MM.1S (cell line): ENCODE data around the gene SLC27A2.

Experiments used
- DNase-seq: peaks from one replicate; pipeline ENCODE4 v3.0.0-alpha.2; 2015
- H2AFZ ChIP-seq: fragments of 300-600 bp; sonication (generic); 2 replicates; pipeline ENCODE4 v1.6.0; 2016; ENCODE audit warnings: antibody characterized with exemption, low read length
- H3F3A ChIP-seq: fragments of 300-600 bp; sonication (generic); 2 replicates; pipeline ENCODE4 v1.6.1; 2016; ENCODE audit warnings: mild to moderate bottlenecking, antibody characterized with exemption, low read length, moderate library complexity, mixed read lengths; ENCODE audit not compliant: insufficient read depth
- H3K27ac ChIP-seq: fragments of 300-600 bp; sonication (generic); 2 replicates; pipeline ENCODE4 v1.5.1; 2016; ENCODE audit warnings: mild to moderate bottlenecking, low read length
- H3K27me3 ChIP-seq: fragments of 300-600 bp; sonication (generic); replicated peaks from 2 replicates; pipeline ENCODE4 v1.6.0; 2016; ENCODE audit warnings: low read length; ENCODE audit not compliant: insufficient read depth
- H3K36me3 ChIP-seq: fragments of 300-600 bp; sonication (generic); replicated peaks from 2 replicates; pipeline ENCODE4 v1.6.1; 2016; ENCODE audit warnings: mild to moderate bottlenecking, low read length, mixed read lengths; ENCODE audit not compliant: insufficient read depth
- H3K4me1 ChIP-seq: fragments of 300-600 bp; sonication (generic); 2 replicates; pipeline ENCODE4 v1.6.1; 2016; ENCODE audit warnings: low read length, mixed read lengths
- H3K4me2 ChIP-seq: fragments of 300-600 bp; sonication (generic); 2 replicates; pipeline ENCODE4 v1.6.0; 2016; ENCODE audit warnings: low read depth, low read length
- H3K4me3 ChIP-seq: fragments of 300-600 bp; sonication (generic); 2 replicates; pipeline ENCODE4 v1.5.1; 2016; ENCODE audit warnings: low read length, mixed read lengths
- H3K79me2 ChIP-seq: fragments of 300-600 bp; sonication (generic); 2 replicates; pipeline ENCODE4 v1.6.1; 2016; ENCODE audit warnings: mixed run types, low read length, mixed read lengths
- H3K9ac ChIP-seq: fragments of 300-600 bp; sonication (generic); 2 replicates; pipeline ENCODE4 v1.6.1; 2016; ENCODE audit warnings: low read length, mixed read lengths
- H3K9me2 ChIP-seq: fragments of 300-600 bp; sonication (generic); replicated peaks from 2 replicates; pipeline ENCODE4 v1.6.1; 2016; ENCODE audit warnings: mild to moderate bottlenecking, low read length, mixed read lengths; ENCODE audit not compliant: insufficient read depth
- H3K9me3 ChIP-seq: fragments of 300-600 bp; sonication (generic); replicated peaks from 2 replicates; pipeline ENCODE4 v1.6.1; 2016; ENCODE audit warnings: mild to moderate bottlenecking, low read length, mixed read lengths; ENCODE audit not compliant: insufficient read depth
- H4K20me1 ChIP-seq: fragments of 300-600 bp; sonication (generic); 2 replicates; pipeline ENCODE4 v1.6.1; 2016; ENCODE audit warnings: mild to moderate bottlenecking, low read length, moderate library complexity, mixed read lengths; ENCODE audit not compliant: insufficient read depth
- CTCF ChIP-seq: fragments of 300-600 bp; sonication (generic); IDR thresholded peaks from 2 replicates; pipeline ENCODE4 v1.5.1; 2016; ENCODE audit warnings: antibody characterized with exemption, low read length, mixed read lengths
- EZH2 ChIP-seq: fragments of 300-600 bp; sonication (generic); optimal IDR thresholded peaks from 2 replicates; pipeline ENCODE3; 2017; ENCODE audit warnings: low read depth, mild to moderate bottlenecking, antibody characterized with exemption, low read length, mixed read lengths
- EZH2phosphoT487 ChIP-seq: fragments of 300-600 bp; sonication (generic); IDR thresholded peaks from 2 replicates; pipeline ENCODE4 v1.6.1; 2018; ENCODE audit warnings: antibody characterized with exemption, low read length

The SLC27A2 gene

GRCh38 chr15:50186090-50186489, 4.1 kb downstream of the SLC27A2 start:
- H3K4me1 ChIP-seq, result peaks cover 6% of the 10 kb centered on the region; the same call in 1 of the 2 replicates
- H3K4me3 ChIP-seq, result no peak overlapping the region
- H3K4me2 ChIP-seq, result no peak overlapping the region
- H3K9me2 ChIP-seq, result no peaks in the 10 kb centered on the region
- H3K36me3 ChIP-seq, result no peaks in the 10 kb centered on the region
- no peak for DNase-seq
- H3F3A ChIP-seq, result 0 out of 2 replicates have a peak, but pooled peaks cover 6% of the 10 kb centered on the region
- no peak for TF ChIP-seq EZH2phosphoT487
- TF ChIP-seq EZH2, result no peak
- no peak for TF ChIP-seq CTCF
- H3K9ac ChIP-seq, result no peak overlapping the region
- no peak overlapping the region for H3K27ac ChIP-seq
- H3K79me2 ChIP-seq, result no peaks in the 10 kb centered on the region
- no peaks in the 10 kb centered on the region for H3K27me3 ChIP-seq
- H2AFZ ChIP-seq, result no peak overlapping the region
- no peaks in the 10 kb centered on the region for H3K9me3 ChIP-seq
- no peaks in the 10 kb centered on the region for H4K20me1 ChIP-seq

- no peaks in the 10 kb centered on the region for H3K9me2 ChIP-seq
- no peak overlapping the region for H3K9ac ChIP-seq
- H3K4me3 ChIP-seq, result no peak overlapping the region
- H3K79me2 ChIP-seq, result no peaks in the 10 kb centered on the region
- 0 out of 2 replicates have a peak, but pooled peaks cover 6% of the 10 kb centered on the region for H3F3A ChIP-seq
- no peak for DNase-seq
- no peak overlapping the region for H3K27ac ChIP-seq
- H4K20me1 ChIP-seq, result no peaks in the 10 kb centered on the region
- no peak overlapping the region for H3K4me2 ChIP-seq
- H3K4me1 ChIP-seq, result peaks cover 6% of the 10 kb centered on the region; the same call in 1 of the 2 replicates
- H3K27me3 ChIP-seq, result no peaks in the 10 kb centered on the region
- H3K36me3 ChIP-seq, result no peaks in the 10 kb centered on the region
- TF ChIP-seq EZH2 (no peak), EZH2phosphoT487 (no peak)
- no peak overlapping the region for H2AFZ ChIP-seq
- no peaks in the 10 kb centered on the region for H3K9me3 ChIP-seq
Measured at GRCh38 chr15:50186752-50187151, 4.8 kb downstream of the SLC27A2 start.

GRCh38 chr15:50187525-50187924, 5.5 kb downstream of the SLC27A2 start:
- Histone ChIP-seq H3F3A (0 out of 2 replicates have a peak, but pooled peaks cover 6% of the 10 kb centered on the region), H3K4me1 (peaks cover 6% of the 10 kb centered on the region; the same call in 1 of the 2 replicates), H2AFZ (no peak overlapping the region)

More at GRCh38 chr15:50187525-50187924, 5.5 kb downstream of the SLC27A2 start:
- Histone ChIP-seq H3K9me2 (no peaks in the 10 kb centered on the region), H3K27me3 (no peaks in the 10 kb centered on the region), H3K27ac (no peak overlapping the region), H3K9me3 (no peaks in the 10 kb centered on the region), H3K4me3 (no peak overlapping the region), H3K4me2 (no peak overlapping the region), H3K9ac (no peak overlapping the region), H4K20me1 (no peaks in the 10 kb centered on the region), H3K79me2 (no peaks in the 10 kb centered on the region), H3K36me3 (no peaks in the 10 kb centered on the region)
- no peak for DNase-seq
- TF ChIP-seq CTCF (no peak), EZH2phosphoT487 (no peak), EZH2 (no peak)
